H1 (cell line): ENCODE measurements around the gene FRMD4B.

Experiments used
- CTCF ChIP-seq, 3 experiments: IDR thresholded peaks; 1 replicate in 2 of 3; 2 replicates in 1 of 3; pipeline versions ENCODE4 v1.5.1 to v1.6.1; 2011; ENCODE audit warnings: low read length in 3 of 3, mild to moderate bottlenecking in 3 of 3, inconsistent platforms in 2 of 3, low read depth in 1 of 3, moderate library complexity in 1 of 3; ENCODE audit not compliant: insufficient read depth in 1 of 3; ENCODE audit errors: control extremely low read depth in 1 of 3
- JUN ChIP-seq: IDR thresholded peaks from 2 replicates; pipeline ENCODE4 v1.6.1; 2011; ENCODE audit warnings: low read depth, mild to moderate bottlenecking, improper control_type of control experiment, low read length
- NRF1 ChIP-seq: IDR thresholded peaks from 2 replicates; pipeline ENCODE4 v1.6.1; 2011; ENCODE audit warnings: mild to moderate bottlenecking, low read depth, low read length, improper control_type of control experiment
- POLR2A ChIP-seq, 2 experiments: IDR thresholded peaks; 1 replicate in 1 of 2; 2 replicates in 1 of 2; pipeline ENCODE4 v1.6.1; 2011; ENCODE audit warnings: low read depth in 2 of 2, low read length in 2 of 2, mild to moderate bottlenecking in 2 of 2; ENCODE audit errors: control extremely low read depth in 1 of 2
- POLR2AphosphoS5 ChIP-seq: IDR thresholded peaks from 2 replicates; pipeline ENCODE4 v1.6.1; 2011; ENCODE audit warnings: low read depth, low read length
- RBBP5 ChIP-seq: IDR thresholded peaks from 2 replicates; pipeline ENCODE4 v1.7.1; 2012; ENCODE audit warnings: low read depth, mild to moderate bottlenecking, inconsistent platforms, low read length, moderate library complexity, borderline replicate concordance
- RFX5 ChIP-seq: IDR thresholded peaks from 2 replicates; pipeline ENCODE4 v1.6.1; 2011; ENCODE audit warnings: low read depth, low read length, improper control_type of control experiment, borderline replicate concordance
- SP1 ChIP-seq: IDR thresholded peaks from 2 replicates; pipeline ENCODE4 v1.6.1; 2011; ENCODE audit warnings: low read depth, low read length
- TBP ChIP-seq: IDR thresholded peaks from 2 replicates; pipeline ENCODE4 v1.6.1; 2011; ENCODE audit warnings: low read depth, low read length, improper control_type of control experiment

- TF ChIP-seq POLR2A (IDR thresholded peaks at IDR 0.05; ENCODE audit: control extremely low read depth in 1 of 2, low read depth in 2 of 2, low read length in 2 of 2) (no peak), RBBP5 (no peak), CTCF (IDR thresholded peaks at IDR 0.05; ENCODE audit: control extremely low read depth in 1 of 3, insufficient read depth in 1 of 3, low read depth in 1 of 3, low read length in 3 of 3) (no peak), SP1 (no peak), NRF1 (no peak), JUN (no peak), POLR2AphosphoS5 (no peak), TBP (no peak), RFX5 (no peak)
These were observed 2.4 kb upstream of the FRMD4B start for GRCh38 chr3:69388241-69388640.
